Epithelial cell of proximal tubule (primary cell): ENCODE measurements around the gene MAN2B2. TPM values are rescaled to one million over a fixed set of nuclear protein-coding genes. Genes with fewer than 3 reads are reported as not detected.
"Not testable (repeated sequence)": the region's sequence is repeated elsewhere in the genome, so short reads cannot be mapped to it uniquely, and the experiment has no call there.

Experiments used
- DNase-seq: peaks from one replicate; pipeline ENCODE4 v3.0.0-alpha.2; 2011; ENCODE audit warnings: low read depth
- H3K4me3 ChIP-seq: 2 replicates; pipeline ENCODE4 v1.5.1; 2011; ENCODE audit warnings: low read depth, mild to moderate bottlenecking, low read length
- total RNA-seq: library from RNA; depleted of rRNA; stranded (reverse); fragments of >200 nt; gene quantifications from 2 replicates; pipeline ENCODE4 v1.2.3, GENCODE V29; 2015
- TF ChIP-seq, protein P1 (sequence below): conservative IDR thresholded peaks from 2 replicates; pipeline ENCODE4 v1.5.1; 2012; ENCODE audit warnings: low read depth, mild to moderate bottlenecking, low read length

Gene MAN2B2
- total RNA-seq, 1 donor from 2014 or later, result 20.6 TPM

DNA sequence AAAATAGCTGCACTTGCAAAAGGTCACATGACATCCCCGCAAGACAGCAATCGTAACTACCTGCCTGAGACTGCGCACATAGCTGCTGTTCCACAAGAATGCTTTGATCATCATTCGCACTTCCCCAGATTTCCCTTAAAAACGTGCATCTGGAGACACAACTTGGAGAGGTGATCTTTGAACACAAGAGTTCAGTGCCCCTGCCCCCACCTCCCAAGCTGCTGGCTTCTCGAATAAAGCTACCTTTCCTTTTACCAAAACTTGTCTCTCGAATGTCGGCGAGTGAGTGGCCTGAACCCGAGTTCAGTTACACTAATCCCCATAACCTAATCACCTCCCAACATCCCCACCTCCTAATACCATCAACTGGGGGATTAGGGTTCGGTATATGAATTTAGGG lies 51.1 kb downstream of the MAN2B2 start:
- TF ChIP-seq, protein P1, sequence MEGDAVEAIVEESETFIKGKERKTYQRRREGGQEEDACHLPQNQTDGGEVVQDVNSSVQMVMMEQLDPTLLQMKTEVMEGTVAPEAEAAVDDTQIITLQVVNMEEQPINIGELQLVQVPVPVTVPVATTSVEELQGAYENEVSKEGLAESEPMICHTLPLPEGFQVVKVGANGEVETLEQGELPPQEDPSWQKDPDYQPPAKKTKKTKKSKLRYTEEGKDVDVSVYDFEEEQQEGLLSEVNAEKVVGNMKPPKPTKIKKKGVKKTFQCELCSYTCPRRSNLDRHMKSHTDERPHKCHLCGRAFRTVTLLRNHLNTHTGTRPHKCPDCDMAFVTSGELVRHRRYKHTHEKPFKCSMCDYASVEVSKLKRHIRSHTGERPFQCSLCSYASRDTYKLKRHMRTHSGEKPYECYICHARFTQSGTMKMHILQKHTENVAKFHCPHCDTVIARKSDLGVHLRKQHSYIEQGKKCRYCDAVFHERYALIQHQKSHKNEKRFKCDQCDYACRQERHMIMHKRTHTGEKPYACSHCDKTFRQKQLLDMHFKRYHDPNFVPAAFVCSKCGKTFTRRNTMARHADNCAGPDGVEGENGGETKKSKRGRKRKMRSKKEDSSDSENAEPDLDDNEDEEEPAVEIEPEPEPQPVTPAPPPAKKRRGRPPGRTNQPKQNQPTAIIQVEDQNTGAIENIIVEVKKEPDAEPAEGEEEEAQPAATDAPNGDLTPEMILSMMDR, result no peak
- H3K4me3 ChIP-seq, result no peak overlapping the region
- no peak for DNase-seq

DNA sequence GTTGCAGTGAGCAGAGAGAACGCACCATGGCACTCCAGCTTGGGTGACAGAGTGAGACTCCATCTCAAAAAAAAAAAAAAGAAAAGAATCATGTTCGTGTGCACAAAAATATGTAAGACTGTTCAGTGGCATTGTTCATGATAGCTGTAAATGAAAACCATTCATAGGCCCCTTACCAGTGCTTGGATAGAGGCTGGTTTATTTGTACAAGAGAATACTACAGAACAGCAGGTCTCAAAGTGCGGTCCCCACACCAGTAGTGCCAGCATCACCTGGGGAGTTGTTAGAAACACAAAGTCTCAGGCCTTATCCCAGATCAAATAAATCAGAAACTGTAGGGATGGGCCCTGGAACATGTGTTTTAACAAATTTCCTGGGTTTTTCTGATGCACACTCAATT lies 52.8 kb downstream of the MAN2B2 start:
- TF ChIP-seq, protein P1, result no peak

DNA sequence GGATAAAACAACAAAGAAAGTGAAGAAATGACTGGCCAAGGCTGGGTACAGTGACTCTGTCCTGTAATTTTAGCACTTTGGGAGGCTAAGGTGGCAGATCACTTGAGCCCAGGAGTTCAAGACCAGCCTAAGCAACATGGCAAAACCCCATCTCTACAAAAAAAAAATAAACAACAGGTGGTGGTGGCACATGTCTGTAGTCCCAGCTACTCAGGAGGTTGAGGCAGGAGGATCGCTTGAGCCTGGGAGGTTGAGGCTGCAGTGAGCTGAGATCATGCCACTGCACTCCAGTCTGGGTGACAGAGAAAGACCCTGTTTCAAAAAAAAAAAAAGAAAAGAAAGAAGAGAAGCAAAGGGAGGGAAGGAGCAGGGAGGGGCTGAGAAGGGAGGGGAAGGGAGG lies 53.5 kb downstream of the MAN2B2 start:
- DNase-seq, H3K4me3 ChIP-seq: not testable (repeated sequence)

More for the DNA sequence above, 52.8 kb downstream of the MAN2B2 start:
- H3K4me3 ChIP-seq, result no peak overlapping the region
- DNase-seq, result no peak

DNA sequence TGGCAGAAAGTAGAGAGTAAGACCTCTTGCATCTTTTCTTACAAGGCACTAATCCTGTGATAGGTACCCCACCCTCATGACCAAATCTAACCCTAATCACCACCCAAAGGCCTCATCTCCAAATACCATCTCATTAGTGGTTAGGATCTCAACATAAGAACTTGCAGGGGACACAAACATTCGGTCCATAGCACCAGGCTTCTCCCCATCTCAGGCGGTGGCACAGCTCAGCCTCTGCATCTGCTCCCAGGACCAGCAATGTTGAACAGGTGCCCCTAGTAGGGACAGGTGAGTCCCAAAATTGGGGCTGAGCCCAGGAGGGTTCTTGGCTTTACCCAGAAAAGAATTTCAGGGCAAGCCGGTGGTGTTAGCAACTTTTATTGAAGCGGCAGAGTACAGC lies 57.1 kb downstream of the MAN2B2 start:
- TF ChIP-seq, protein P1, result no peak
- DNase-seq, result no peak
- H3K4me3 ChIP-seq, result no peak overlapping the region

DNA sequence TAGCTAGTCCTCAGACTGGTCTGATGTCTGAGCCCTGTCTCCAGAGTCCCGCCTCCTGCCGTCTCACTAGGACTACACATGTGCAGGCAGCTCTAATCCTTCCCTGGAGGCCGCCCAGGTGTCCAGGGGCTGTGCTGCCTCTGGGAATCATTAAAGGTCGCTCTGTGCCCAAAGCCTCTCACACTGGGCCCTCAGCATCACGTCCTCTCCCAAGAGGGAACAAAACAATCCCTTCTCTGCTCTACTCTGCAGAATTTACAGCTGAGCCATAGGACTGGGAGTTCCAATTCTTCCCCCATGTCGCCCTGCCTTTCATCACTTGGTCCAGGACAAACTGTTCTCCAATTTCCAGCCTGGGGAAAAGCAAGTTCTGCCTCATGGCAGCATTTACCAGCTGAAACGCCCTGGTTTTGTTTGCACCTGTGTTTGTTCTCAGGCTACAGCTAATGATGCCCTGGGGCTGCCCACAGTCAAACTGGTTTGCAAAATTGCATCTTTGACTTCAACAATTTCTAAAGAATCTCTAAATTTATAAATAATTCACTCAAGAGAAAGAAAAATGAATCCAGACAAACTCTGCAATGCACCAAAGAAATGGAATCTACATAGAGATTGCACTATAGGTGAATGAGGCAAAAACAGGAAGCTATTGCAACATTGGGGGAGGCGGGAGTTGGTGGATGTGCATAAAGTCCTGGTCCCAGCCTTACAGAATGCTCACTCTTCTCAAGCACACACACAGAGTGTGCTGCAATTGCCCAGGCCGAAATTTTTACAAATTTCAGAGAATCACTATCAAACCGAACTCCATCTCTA lies 58.3 kb downstream of the MAN2B2 start:
- no peak for DNase-seq
- TF ChIP-seq, protein P1, result no peak
- H3K4me3 ChIP-seq, result no peak overlapping the region

DNA sequence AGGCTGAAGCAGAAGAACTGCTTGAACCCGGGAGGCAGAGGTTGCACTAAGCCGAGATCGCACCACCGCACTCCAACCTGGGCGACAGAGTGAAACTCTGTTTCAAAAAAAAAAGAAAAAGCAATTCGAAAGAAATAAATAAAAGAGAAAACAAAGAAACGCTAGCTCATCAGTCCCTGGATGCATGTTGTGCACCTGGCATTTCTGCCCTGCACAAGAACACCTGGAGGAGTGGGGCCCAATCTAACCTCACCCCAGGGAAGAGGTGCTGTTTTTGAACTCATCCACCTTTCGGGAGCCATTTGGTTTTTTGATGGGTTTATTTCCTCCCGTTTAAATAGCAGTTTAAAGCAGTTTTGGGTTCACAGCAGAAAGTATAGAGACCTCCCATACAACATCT lies 59.8 kb downstream of the MAN2B2 start:
- TF ChIP-seq, protein P1, result no peak
- H3K4me3 ChIP-seq, result no peak overlapping the region
- no peak for DNase-seq

DNA sequence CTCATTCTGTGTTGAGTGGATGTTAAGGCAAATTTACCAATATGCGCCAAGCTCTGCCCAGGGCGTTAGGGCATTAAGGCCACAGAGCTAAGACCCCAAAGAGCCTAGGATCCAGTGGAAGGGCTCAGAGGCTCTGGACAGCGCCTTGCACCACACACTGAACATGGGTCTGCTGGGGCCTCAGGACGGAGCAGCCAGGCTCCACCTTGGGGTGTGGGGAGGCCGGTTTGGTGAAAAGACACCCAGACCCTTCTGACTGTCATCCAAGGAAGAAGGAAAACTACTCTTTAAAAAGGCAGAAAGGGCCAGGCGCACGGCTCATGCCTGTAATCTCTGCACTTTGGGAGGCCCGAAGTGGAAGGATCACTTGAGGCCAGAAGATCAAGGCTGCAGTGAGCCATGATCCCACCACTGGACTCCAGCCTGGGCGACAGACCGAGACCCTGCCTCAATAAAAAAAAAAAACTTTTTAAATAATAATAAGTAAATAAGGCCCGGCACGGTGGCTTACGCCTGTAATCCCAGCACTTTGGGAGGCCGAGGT lies 64.2 kb downstream of the MAN2B2 start:
- no peak for DNase-seq
- TF ChIP-seq, protein P1, result no peak
- H3K4me3 ChIP-seq, result no peak overlapping the region
